Measurements from ENCODE around the gene KLHL40. TPM values are rescaled to one million over a fixed set of nuclear protein-coding genes. Genes with fewer than 3 reads are reported as not detected.
A peak's percentile ranks its signal among the peaks of the same experiment; 100 is the strongest.

The KLHL40 gene
- total and polyA plus RNA-seq, 12 donors = 0.03 to 0.54 (median 0.11) TPM; not detected in 9

- H3K4me3 ChIP-seq = no peak overlapping the region
- H3K27me3 ChIP-seq = no peaks in the 10 kb centered on the region
- intact Hi-C loops (cut with DNase I) = no loop called here
- no peak overlapping the region for H3K27ac ChIP-seq
- DNase-seq = no peak
- H3K36me3 ChIP-seq (replicated peaks in 1 of 2) = no peaks in the 10 kb centered on the region
- TF ChIP-seq POLR2A (IDR thresholded peaks at IDR 0.05) = no peak
- TF ChIP-seq CTCF (IDR thresholded peaks at IDR 0.05) = no peak
- WGBS, 4 donors = 77 to 97% (median 92%) methylated on average over 2 of the region's 2 CpGs
- no peaks in the 10 kb centered on the region for H3K4me1 ChIP-seq (replicated peaks in 1 of 2)
- no peaks in the 10 kb centered on the region for H3K9me3 ChIP-seq (replicated peaks in 1 of 3)
Observed at GRCh38 chr3:42725454-42725853, 40.1 kb downstream of the KLHL40 start.

GRCh38 chr3:42728056-42728455 is 42.7 kb downstream of the KLHL40 start:
- peak in 3 of 7 donors; percentile 17 to 50 (median 29) for DNase-seq
- Histone ChIP-seq H3K4me3 (no peak overlapping the region), H3K9me3 (replicated peaks in 1 of 3) (no peaks in the 10 kb centered on the region), H3K27me3 (no peaks in the 10 kb centered on the region), H3K36me3 (replicated peaks in 1 of 2) (no peaks in the 10 kb centered on the region), H3K4me1 (replicated peaks in 1 of 2) (no peaks in the 10 kb centered on the region), H3K27ac (no peak overlapping the region)
- intact Hi-C loops (cut with DNase I) = no loop called here
- 24 to 36% (median 30%) methylated on average over 3 of the region's 3 CpGs for WGBS, 4 donors
- TF ChIP-seq POLR2A (IDR thresholded peaks at IDR 0.05) (no peak), CTCF (IDR thresholded peaks at IDR 0.05) (no peak)

GRCh38 chr3:42728668-42729364 is 43.5 kb downstream of the KLHL40 start:
- no peak for TF ChIP-seq CTCF (IDR thresholded peaks at IDR 0.05)
- no peak for TF ChIP-seq POLR2A (IDR thresholded peaks at IDR 0.05)
- Histone ChIP-seq H3K27me3 (no peaks in the 10 kb centered on the region), H3K27ac (no peak overlapping the region), H3K9me3 (replicated peaks in 1 of 3) (no peaks in the 10 kb centered on the region), H3K4me3 (no peak overlapping the region), H3K36me3 (replicated peaks in 1 of 2) (no peaks in the 10 kb centered on the region), H3K4me1 (replicated peaks in 1 of 2) (no peaks in the 10 kb centered on the region)
- peak in 1 of 7 donors; percentile 35 for DNase-seq
- intact Hi-C loops (cut with DNase I) = no loop called here
- 68 to 94% (median 88%) methylated on average over 3 of the region's 3 CpGs for WGBS, 4 donors

GRCh38 chr3:42729404-42730145 is 44.2 kb downstream of the KLHL40 start:
- no peaks in the 10 kb centered on the region for H3K27me3 ChIP-seq
- WGBS, 4 donors = 79 to 87% (median 84%) methylated on average over 5 to 6 of the region's 6 CpGs
- peak in 1 of 7 donors; percentile 75 for DNase-seq
- H3K4me3 ChIP-seq = no peak overlapping the region
- H3K27ac ChIP-seq = no peak overlapping the region
- TF ChIP-seq POLR2A (IDR thresholded peaks at IDR 0.05) (no peak), CTCF (IDR thresholded peaks at IDR 0.05) (no peak)
- no peaks in the 10 kb centered on the region for H3K4me1 ChIP-seq (replicated peaks in 1 of 2)
- intact Hi-C loops (cut with DNase I) = no loop called here
- H3K36me3 ChIP-seq (replicated peaks in 1 of 2) = no peaks in the 10 kb centered on the region
- no peaks in the 10 kb centered on the region for H3K9me3 ChIP-seq (replicated peaks in 1 of 3)
